Dermis blood vessel endothelial cell (primary cell): Measurements from ENCODE around the gene MOB1A. TPM values are rescaled to one million over a fixed set of nuclear protein-coding genes. Genes with fewer than 3 reads are reported as not detected.
"Not testable (repeated sequence)": the region's sequence is repeated elsewhere in the genome, so short reads cannot be mapped to it uniquely, and the experiment has no call there.

Experiments used
- DNase-seq: peaks from one replicate; pipeline ENCODE4 v3.0.0; 2010
- total RNA-seq: library from RNA; depleted of rRNA; stranded (reverse); fragments of >200 nt; gene quantifications from 2 replicates; pipeline ENCODE4 v1.2.3, GENCODE V29; 2014

MOB1A gene
- total RNA-seq, 1 donor from 2014 or later = 121 TPM

- DNase-seq = no peak
Measured at GRCh38 chr2:74148457-74149246, 30.0 kb downstream of the MOB1A start.

- DNase-seq = peak; percentile 81
Measured at GRCh38 chr2:74147727-74148456, 30.8 kb downstream of the MOB1A start, which contains the start of gene BOLA3. Gene BOLA3, minus strand, starts transcription at chr2:74147912. Its CDS starts 38 bp downstream, at chr2:74147874.

- peak; percentile 32 for DNase-seq
Measured at GRCh38 chr2:74146929-74147726, 31.6 kb downstream of the MOB1A start.

- no peak for DNase-seq
Measured at GRCh38 chr2:74142340-74142739, 36.3 kb downstream of the MOB1A start.

- DNase-seq = no peak
Measured at GRCh38 chr2:74138600-74139323, 39.9 kb downstream of the MOB1A start.

- no peak for DNase-seq
Measured at GRCh38 chr2:74137651-74138599, 40.8 kb downstream of the MOB1A start.

GRCh38 chr2:74131901-74132300, 46.8 kb downstream of the MOB1A start:
- no peak for DNase-seq

- DNase-seq = no peak
Measured at GRCh38 chr2:74130211-74130995, 48.3 kb downstream of the MOB1A start.

- DNase-seq = peak; percentile 41
Measured at GRCh38 chr2:74128206-74128605, 50.5 kb downstream of the MOB1A start.

GRCh38 chr2:74123955-74124354, 54.7 kb downstream of the MOB1A start:
- DNase-seq = not testable (repeated sequence)

- DNase-seq = not testable (repeated sequence)
Measured at GRCh38 chr2:74121846-74122245, 56.8 kb downstream of the MOB1A start.

- peak; percentile 84 for DNase-seq
Measured at GRCh38 chr2:74119912-74120825, 58.5 kb downstream of the MOB1A start.

GRCh38 chr2:74119339-74119738, 59.3 kb downstream of the MOB1A start:
- peak; percentile 11 for DNase-seq

GRCh38 chr2:74111380-74111779, 67.3 kb downstream of the MOB1A start:
- no peak for DNase-seq

GRCh38 chr2:74110537-74110936, 68.1 kb downstream of the MOB1A start:
- DNase-seq = no peak

- DNase-seq = no peak
Measured at GRCh38 chr2:74109551-74109950, 69.1 kb downstream of the MOB1A start.

GRCh38 chr2:74107071-74107470, 71.6 kb downstream of the MOB1A start:
- DNase-seq = no peak

- no peak for DNase-seq
Measured at GRCh38 chr2:74105413-74105812, 73.3 kb downstream of the MOB1A start.

GRCh38 chr2:74104839-74105238, 73.8 kb downstream of the MOB1A start:
- no peak for DNase-seq
